ENCODE data around the gene KCNJ12. TPM values are rescaled to one million over a fixed set of nuclear protein-coding genes. Genes with fewer than 3 reads are reported as not detected.
"Not testable (repeated sequence)": the region's sequence is repeated elsewhere in the genome, so short reads cannot be mapped to it uniquely, and the experiment has no call there.

KCNJ12 gene
- total RNA-seq: 14.5 TPM

- DNase-seq (ENCODE audit: low read depth in 2 of 3, low spot score in 2 of 3): peak in 1 of 3 donors; percentile 25
These were observed at the start of gene KCNJ12 for GRCh38 chr17:21376081-21376758. TSS of gene KCNJ12 (plus strand) at chr17:21376357. CDS start at chr17:21415343, 38,986 bp downstream.

GRCh38 chr17:21327921-21328320 lies 48.2 kb upstream of the KCNJ12 start:
- DNase-seq (ENCODE audit: low read depth in 2 of 3, low spot score in 2 of 3): not testable (repeated sequence)

GRCh38 chr17:21328778-21329177 lies 47.4 kb upstream of the KCNJ12 start:
- not testable (repeated sequence) for DNase-seq (ENCODE audit: low read depth in 2 of 3, low spot score in 2 of 3)

- DNase-seq (ENCODE audit: low read depth in 2 of 3, low spot score in 2 of 3): no peak
These were observed 45.6 kb upstream of the KCNJ12 start for GRCh38 chr17:21330436-21331160.

GRCh38 chr17:21336541-21337294 lies 39.4 kb upstream of the KCNJ12 start:
- not testable (repeated sequence) for DNase-seq (ENCODE audit: low read depth in 2 of 3, low spot score in 2 of 3)

GRCh38 chr17:21337981-21338625 lies 38.1 kb upstream of the KCNJ12 start:
- not testable (repeated sequence) for DNase-seq (ENCODE audit: low read depth in 2 of 3, low spot score in 2 of 3)

GRCh38 chr17:21339011-21339410 lies 37.1 kb upstream of the KCNJ12 start:
- no peak for DNase-seq (ENCODE audit: low read depth in 2 of 3, low spot score in 2 of 3)

GRCh38 chr17:21339571-21339970 lies 36.6 kb upstream of the KCNJ12 start:
- not testable (repeated sequence) for DNase-seq (ENCODE audit: low read depth in 2 of 3, low spot score in 2 of 3)

GRCh38 chr17:21340407-21340806 lies 35.8 kb upstream of the KCNJ12 start:
- not testable (repeated sequence) for DNase-seq (ENCODE audit: low read depth in 2 of 3, low spot score in 2 of 3)

- not testable (repeated sequence) for DNase-seq (ENCODE audit: low read depth in 2 of 3, low spot score in 2 of 3)
These were observed 34.9 kb upstream of the KCNJ12 start for GRCh38 chr17:21341279-21341678.

GRCh38 chr17:21341925-21342540 lies 34.1 kb upstream of the KCNJ12 start:
- not testable (repeated sequence) for DNase-seq (ENCODE audit: low read depth in 2 of 3, low spot score in 2 of 3)

- DNase-seq (ENCODE audit: low read depth in 2 of 3, low spot score in 2 of 3): not testable (repeated sequence)
These were observed 32.9 kb upstream of the KCNJ12 start for GRCh38 chr17:21343061-21343949.

GRCh38 chr17:21344801-21345200 lies 31.4 kb upstream of the KCNJ12 start:
- DNase-seq (ENCODE audit: low read depth in 2 of 3, low spot score in 2 of 3): not testable (repeated sequence)

- DNase-seq (ENCODE audit: low read depth in 2 of 3, low spot score in 2 of 3): no peak
These were observed 30.9 kb upstream of the KCNJ12 start for GRCh38 chr17:21345236-21345635.

GRCh38 chr17:21346107-21346506 lies 30.1 kb upstream of the KCNJ12 start:
- not testable (repeated sequence) for DNase-seq (ENCODE audit: low read depth in 2 of 3, low spot score in 2 of 3)

- DNase-seq (ENCODE audit: low read depth in 2 of 3, low spot score in 2 of 3): not testable (repeated sequence)
These were observed 29.4 kb upstream of the KCNJ12 start for GRCh38 chr17:21346651-21347250.

GRCh38 chr17:21347660-21348059 lies 28.5 kb upstream of the KCNJ12 start:
- DNase-seq (ENCODE audit: low read depth in 2 of 3, low spot score in 2 of 3): not testable (repeated sequence)

GRCh38 chr17:21348081-21348925 lies 27.9 kb upstream of the KCNJ12 start:
- DNase-seq (ENCODE audit: low read depth in 2 of 3, low spot score in 2 of 3): peak in 1 of 3 donors; percentile 22

Measured in hematopoietic multipotent progenitor cell (in vitro differentiated cells).